Mucosa of stomach (tissue), 1 donor: ENCODE measurements around the gene NTRK1.

Experiments
- H3K27me3 ChIP-seq: one replicate; pipeline ENCODE4 v1.7.0; 2013; ENCODE audit warnings: mild to moderate bottlenecking, low read length; ENCODE audit not compliant: control insufficient read depth, insufficient read depth
- H3K36me3 ChIP-seq: one replicate; pipeline ENCODE4 v1.7.0; 2013; ENCODE audit warnings: low read length; ENCODE audit not compliant: control insufficient read depth, insufficient read depth
- H3K4me1 ChIP-seq: one replicate; pipeline ENCODE4 v1.7.0; 2013; ENCODE audit warnings: mild to moderate bottlenecking, low read length; ENCODE audit not compliant: control insufficient read depth, insufficient read depth
- H3K4me3 ChIP-seq: one replicate; pipeline ENCODE4 v1.7.0; 2013; ENCODE audit warnings: low read length
- H3K9ac ChIP-seq: one replicate; pipeline ENCODE4 v1.7.0; 2013; ENCODE audit warnings: mild to moderate bottlenecking, low read length, moderate library complexity
- H3K9me3 ChIP-seq: one replicate; pipeline ENCODE4 v1.7.0; 2013; ENCODE audit warnings: mild to moderate bottlenecking, low read length, moderate library complexity; ENCODE audit not compliant: control insufficient read depth
- donor health status: Pancreatic carcinoma.

The NTRK1 gene

GRCh38 chr1:156905176-156905575 is 44.5 kb downstream of the NTRK1 start:
- H3K9ac ChIP-seq: no peak overlapping the region
- no peaks in the 10 kb centered on the region for H3K9me3 ChIP-seq
- peaks cover 26% of the 10 kb centered on the region for H3K27me3 ChIP-seq
- H3K36me3 ChIP-seq: no peaks in the 10 kb centered on the region
- H3K4me3 ChIP-seq: no peak overlapping the region
- H3K4me1 ChIP-seq: peaks cover 12% of the 10 kb centered on the region

- peaks cover 12% of the 10 kb centered on the region for H3K4me1 ChIP-seq
- H3K36me3 ChIP-seq: no peaks in the 10 kb centered on the region
- H3K27me3 ChIP-seq: peaks cover 26% of the 10 kb centered on the region
These were observed 45.0 kb downstream of the NTRK1 start for GRCh38 chr1:156905651-156906050.

DNA sequence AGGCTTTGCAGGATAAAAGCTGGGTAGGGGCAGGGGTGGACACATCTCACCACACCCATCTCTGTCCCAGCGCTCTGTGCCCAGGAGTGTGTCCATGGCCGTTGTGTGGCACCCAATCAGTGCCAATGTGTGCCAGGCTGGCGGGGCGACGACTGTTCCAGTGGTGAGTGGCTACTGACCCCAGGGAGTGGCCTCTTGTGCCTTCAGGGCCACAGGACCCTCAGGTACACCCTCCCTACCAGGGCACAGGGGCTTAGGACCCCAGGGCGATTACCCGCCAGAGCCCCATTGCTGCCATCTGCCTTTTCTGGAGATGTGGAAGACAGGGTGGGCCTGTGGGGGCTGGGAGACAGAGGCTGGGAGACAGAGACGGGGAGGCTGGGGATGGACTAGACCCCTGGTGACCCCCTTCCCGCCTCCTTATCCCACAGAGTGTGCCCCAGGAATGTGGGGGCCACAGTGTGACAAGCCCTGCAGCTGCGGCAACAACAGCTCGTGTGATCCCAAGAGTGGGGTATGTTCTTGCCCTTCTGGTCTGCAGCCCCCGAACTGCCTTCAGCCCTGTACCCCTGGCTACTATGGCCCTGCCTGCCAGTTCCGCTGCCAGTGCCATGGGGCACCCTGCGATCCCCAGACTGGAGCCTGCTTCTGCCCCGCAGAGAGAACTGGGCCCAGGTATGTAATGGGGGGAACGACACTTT is 45.7 kb downstream of the NTRK1 start:
- H3K4me3 ChIP-seq: no peak overlapping the region
- peaks cover 12% of the 10 kb centered on the region for H3K4me1 ChIP-seq
- no peaks in the 10 kb centered on the region for H3K36me3 ChIP-seq
- H3K9me3 ChIP-seq: no peaks in the 10 kb centered on the region
- H3K9ac ChIP-seq: no peak overlapping the region
- H3K27me3 ChIP-seq: peaks cover 26% of the 10 kb centered on the region

More at GRCh38 chr1:156905651-156906050, 45.0 kb downstream of the NTRK1 start:
- H3K9me3 ChIP-seq: no peaks in the 10 kb centered on the region
- no peak overlapping the region for H3K9ac ChIP-seq
- H3K4me3 ChIP-seq: no peak overlapping the region

DNA sequence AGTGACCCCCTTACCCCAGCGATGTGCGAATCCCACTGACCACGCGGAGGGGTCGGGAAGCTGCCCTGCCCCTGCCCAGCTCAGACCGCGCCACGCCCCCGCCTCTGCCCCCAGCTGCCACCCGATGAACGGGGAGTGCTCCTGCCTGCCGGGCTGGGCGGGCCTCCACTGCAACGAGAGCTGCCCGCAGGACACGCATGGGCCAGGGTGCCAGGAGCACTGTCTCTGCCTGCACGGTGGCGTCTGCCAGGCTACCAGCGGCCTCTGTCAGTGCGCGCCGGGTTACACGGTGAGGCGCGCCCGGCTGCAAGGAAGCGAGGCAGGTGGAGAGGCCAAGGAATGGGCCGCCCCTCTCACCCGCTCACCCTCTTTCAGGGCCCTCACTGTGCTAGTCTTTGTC is 47.9 kb downstream of the NTRK1 start:
- no peak overlapping the region for H3K9ac ChIP-seq
- peaks cover 26% of the 10 kb centered on the region for H3K27me3 ChIP-seq
- H3K9me3 ChIP-seq: no peaks in the 10 kb centered on the region
- H3K36me3 ChIP-seq: no peaks in the 10 kb centered on the region
- H3K4me1 ChIP-seq: peaks cover 12% of the 10 kb centered on the region
- no peak overlapping the region for H3K4me3 ChIP-seq

DNA sequence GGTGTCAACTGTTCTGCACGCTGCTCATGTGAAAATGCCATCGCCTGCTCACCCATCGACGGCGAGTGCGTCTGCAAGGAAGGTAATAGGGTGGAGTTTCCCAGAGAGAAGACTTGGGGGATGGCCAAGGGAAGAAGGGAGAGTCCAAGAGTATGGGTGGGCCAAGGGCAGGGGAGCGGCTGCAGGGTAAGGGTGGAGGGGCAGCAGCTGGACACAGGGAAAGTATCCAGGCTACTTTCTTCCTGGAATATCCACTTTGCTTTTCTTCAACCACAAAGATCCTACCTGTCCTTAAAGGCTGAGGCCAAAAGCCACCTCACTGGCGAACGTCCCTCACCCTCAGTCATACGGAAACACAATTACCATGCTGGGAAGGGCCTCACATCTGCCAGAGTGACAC is 48.3 kb downstream of the NTRK1 start:
- no peak overlapping the region for H3K9ac ChIP-seq
- no peak overlapping the region for H3K4me3 ChIP-seq
- H3K4me1 ChIP-seq: peaks cover 12% of the 10 kb centered on the region
- no peaks in the 10 kb centered on the region for H3K36me3 ChIP-seq
- H3K9me3 ChIP-seq: no peaks in the 10 kb centered on the region
- H3K27me3 ChIP-seq: peaks cover 26% of the 10 kb centered on the region

GRCh38 chr1:156909671-156910070 is 49.0 kb downstream of the NTRK1 start:
- Histone ChIP-seq H3K9me3 (no peaks in the 10 kb centered on the region), H3K9ac (no peak overlapping the region), H3K27me3 (peaks cover 26% of the 10 kb centered on the region), H3K36me3 (no peaks in the 10 kb centered on the region), H3K4me3 (no peak overlapping the region), H3K4me1 (peaks cover 12% of the 10 kb centered on the region)

DNA sequence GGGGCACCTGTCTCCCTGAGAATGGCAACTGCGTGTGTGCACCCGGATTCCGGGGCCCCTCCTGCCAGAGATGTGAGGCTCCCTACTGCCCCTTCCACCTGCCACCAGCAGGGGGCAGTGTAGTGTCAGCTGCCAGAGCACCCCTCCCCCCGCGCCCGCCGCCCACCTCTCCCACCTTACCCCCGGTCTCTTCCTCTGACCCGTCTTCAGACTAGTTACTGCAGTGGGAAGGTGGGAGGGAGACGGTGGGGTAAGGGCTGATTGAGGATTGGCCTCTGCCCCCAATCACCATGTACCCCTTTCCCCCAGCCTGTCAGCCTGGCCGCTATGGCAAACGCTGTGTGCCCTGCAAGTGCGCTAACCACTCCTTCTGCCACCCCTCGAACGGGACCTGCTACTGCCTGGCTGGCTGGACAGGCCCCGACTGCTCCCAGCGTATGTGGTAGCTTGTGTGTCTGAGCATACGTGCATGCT is 49.7 kb downstream of the NTRK1 start:
- Histone ChIP-seq H3K9me3 (no peaks in the 10 kb centered on the region), H3K27me3 (peaks cover 26% of the 10 kb centered on the region), H3K9ac (no peak overlapping the region), H3K4me3 (no peak overlapping the region), H3K4me1 (peaks cover 12% of the 10 kb centered on the region), H3K36me3 (no peaks in the 10 kb centered on the region)

- Histone ChIP-seq H3K4me3 (no peak overlapping the region), H3K36me3 (no peaks in the 10 kb centered on the region), H3K9ac (no peak overlapping the region), H3K9me3 (no peaks in the 10 kb centered on the region), H3K27me3 (peaks cover 23% of the 10 kb centered on the region), H3K4me1 (peaks cover 12% of the 10 kb centered on the region)
These were observed 51.1 kb downstream of the NTRK1 start for GRCh38 chr1:156911577-156912298.

DNA sequence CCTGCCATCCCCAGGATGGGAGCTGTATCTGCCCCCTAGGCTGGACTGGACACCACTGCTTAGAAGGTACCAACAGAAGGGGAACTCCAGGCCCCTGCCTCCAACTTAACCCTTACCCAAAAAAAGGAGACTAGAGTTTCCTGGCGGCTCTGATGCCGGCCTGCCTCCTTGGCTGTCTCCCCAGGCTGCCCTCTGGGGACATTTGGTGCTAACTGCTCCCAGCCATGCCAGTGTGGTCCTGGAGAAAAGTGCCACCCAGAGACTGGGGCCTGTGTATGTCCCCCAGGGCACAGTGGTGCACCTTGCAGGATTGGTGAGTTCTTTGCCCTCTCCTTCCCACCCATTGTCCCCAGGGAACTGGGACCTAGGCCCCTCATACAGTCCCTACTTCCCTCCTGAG is 51.6 kb downstream of the NTRK1 start:
- Histone ChIP-seq H3K4me3 (no peak overlapping the region), H3K9me3 (no peaks in the 10 kb centered on the region), H3K36me3 (no peaks in the 10 kb centered on the region), H3K9ac (no peak overlapping the region), H3K27me3 (peaks cover 26% of the 10 kb centered on the region), H3K4me1 (peaks cover 12% of the 10 kb centered on the region)

GRCh38 chr1:156912861-156913808 is 52.5 kb downstream of the NTRK1 start:
- no peaks in the 10 kb centered on the region for H3K9me3 ChIP-seq
- no peak overlapping the region for H3K9ac ChIP-seq
- H3K4me1 ChIP-seq: peaks cover 7% of the 10 kb centered on the region
- H3K4me3 ChIP-seq: no peak overlapping the region
- H3K36me3 ChIP-seq: no peaks in the 10 kb centered on the region
- peaks cover 25% of the 10 kb centered on the region for H3K27me3 ChIP-seq

GRCh38 chr1:156913809-156914387 is 53.2 kb downstream of the NTRK1 start:
- Histone ChIP-seq H3K27me3 (peaks cover 18% of the 10 kb centered on the region), H3K4me1 (no peaks in the 10 kb centered on the region), H3K4me3 (no peak overlapping the region), H3K9me3 (no peaks in the 10 kb centered on the region), H3K9ac (no peak overlapping the region), H3K36me3 (no peaks in the 10 kb centered on the region)
